Heart left ventricle (tissue), 13 donors: ENCODE results near the gene EFNA5.

Source experiments
- POLR2A ChIP-seq, 2 donors: fragments of 450-650 bp; IDR thresholded peaks; one replicate each; pipeline ENCODE4 v1.6.1; 2017; ENCODE audit warnings: antibody characterized with exemption in 2 of 2, mild to moderate bottlenecking in 2 of 2, moderate library complexity in 2 of 2
- TF ChIP-seq, protein P1 (sequence below), 12 donors: fragments of 200-600 bp; sonication (generic) in 4 of 12; IDR thresholded peaks; one replicate each; pipeline versions ENCODE4 v1.5.0 to v1.8.0; 2018 to 2022; ENCODE audit warnings: antibody characterized with exemption in 12 of 12, mild to moderate bottlenecking in 5 of 12
- donor health status: ischemic (EF 13 %, LVEDD 7.1; RV severe dilation, severe dysfunction).
- donor health status: DM: no; HTN: yes; CAD: no.
- donor health status: DM: no; HTN: no; CAD: no.
- donor health status: ischemic (EF 25% LVEDD 6.9; RV normal size, moderate dysfunction).
- donor health status: ischemic (EF 25% LVEDD 5.7; RV mildly dilated, moderate dysfunction).
- donor health status: ischemic (EF 35%, LVEDD 5.7; RV mildly dilated, moderate dysfunction).
- donor health status: nonischemic (EF 11% LVEDD 7.7; RV severe dilation, severe dysfunction).
- donor health status: DM: yes; HTN: yes; CAD: no.
- donor health status: PGD.
- donor health status: ischemic (EF 29% LVEDD 5.4; RV normal size, mild dysfunction).
- donor health status: nonischemic (EF 23%, LVEDD 6.1; RV moderate dilation, normal function).

DNA sequence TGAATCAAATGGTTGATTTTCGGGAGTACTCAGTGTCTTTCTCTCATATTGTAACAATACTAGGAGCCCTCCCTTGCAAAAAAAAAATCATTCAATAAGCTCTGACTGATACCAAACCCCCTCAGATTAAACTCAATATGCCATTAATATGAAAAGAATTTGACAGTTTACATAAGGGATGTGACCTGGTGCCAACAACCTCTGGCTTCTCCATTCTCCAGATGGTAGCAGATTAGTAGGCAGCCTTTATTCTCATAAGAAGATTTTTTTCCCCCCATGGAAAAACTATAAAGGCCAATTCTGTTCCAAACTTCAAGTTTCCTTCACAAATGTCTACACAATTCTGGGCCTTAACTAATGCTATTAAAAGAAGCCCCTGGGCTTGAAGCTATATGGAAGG lies 96.5 kb downstream of the EFNA5 start:
- TF ChIP-seq, protein P1, sequence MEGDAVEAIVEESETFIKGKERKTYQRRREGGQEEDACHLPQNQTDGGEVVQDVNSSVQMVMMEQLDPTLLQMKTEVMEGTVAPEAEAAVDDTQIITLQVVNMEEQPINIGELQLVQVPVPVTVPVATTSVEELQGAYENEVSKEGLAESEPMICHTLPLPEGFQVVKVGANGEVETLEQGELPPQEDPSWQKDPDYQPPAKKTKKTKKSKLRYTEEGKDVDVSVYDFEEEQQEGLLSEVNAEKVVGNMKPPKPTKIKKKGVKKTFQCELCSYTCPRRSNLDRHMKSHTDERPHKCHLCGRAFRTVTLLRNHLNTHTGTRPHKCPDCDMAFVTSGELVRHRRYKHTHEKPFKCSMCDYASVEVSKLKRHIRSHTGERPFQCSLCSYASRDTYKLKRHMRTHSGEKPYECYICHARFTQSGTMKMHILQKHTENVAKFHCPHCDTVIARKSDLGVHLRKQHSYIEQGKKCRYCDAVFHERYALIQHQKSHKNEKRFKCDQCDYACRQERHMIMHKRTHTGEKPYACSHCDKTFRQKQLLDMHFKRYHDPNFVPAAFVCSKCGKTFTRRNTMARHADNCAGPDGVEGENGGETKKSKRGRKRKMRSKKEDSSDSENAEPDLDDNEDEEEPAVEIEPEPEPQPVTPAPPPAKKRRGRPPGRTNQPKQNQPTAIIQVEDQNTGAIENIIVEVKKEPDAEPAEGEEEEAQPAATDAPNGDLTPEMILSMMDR (IDR thresholded peaks at IDR 0.05) = no peak
- no peak for TF ChIP-seq POLR2A (IDR thresholded peaks at IDR 0.05)
